SH-SY5Y (cell line): ENCODE data around the gene LRRC8D.

Source experiments
- GATA2 ChIP-seq: IDR thresholded peaks from 2 replicates; pipeline ENCODE4 v1.6.1; 2011; ENCODE audit warnings: mild to moderate bottlenecking, low read depth, low read length
- GATA3 ChIP-seq: IDR thresholded peaks from 2 replicates; pipeline ENCODE4 v1.6.1; 2011; ENCODE audit warnings: low read depth, mild to moderate bottlenecking, low read length, moderate library complexity

The LRRC8D gene

GRCh38 chr1:89917353-89917752 is 96.5 kb downstream of the LRRC8D start:
- no peak for TF ChIP-seq GATA3
- no peak for TF ChIP-seq GATA2

- TF ChIP-seq GATA3 (no peak), GATA2 (no peak)
These were observed 97.4 kb downstream of the LRRC8D start for GRCh38 chr1:89918127-89918793.

- TF ChIP-seq GATA2 (no peak), GATA3 (no peak)
These were observed 97.9 kb downstream of the LRRC8D start for GRCh38 chr1:89918794-89919155.

- no peak for TF ChIP-seq GATA3
- no peak for TF ChIP-seq GATA2
These were observed 98.3 kb downstream of the LRRC8D start for GRCh38 chr1:89919174-89919573.

GRCh38 chr1:89922911-89923310 is 102.1 kb downstream of the LRRC8D start:
- TF ChIP-seq GATA3: no peak
- no peak for TF ChIP-seq GATA2

GRCh38 chr1:89923517-89923916 is 102.7 kb downstream of the LRRC8D start:
- TF ChIP-seq GATA2 (no peak), GATA3 (no peak)

GRCh38 chr1:89927049-89927448 is 106.2 kb downstream of the LRRC8D start:
- TF ChIP-seq GATA2 (no peak), GATA3 (no peak)

GRCh38 chr1:89927478-89927877 is 106.6 kb downstream of the LRRC8D start:
- TF ChIP-seq GATA3: no peak
- TF ChIP-seq GATA2: no peak

- no peak for TF ChIP-seq GATA2
- TF ChIP-seq GATA3: no peak
These were observed 107.7 kb downstream of the LRRC8D start for GRCh38 chr1:89928506-89928905.

GRCh38 chr1:89929467-89930063 is 108.7 kb downstream of the LRRC8D start:
- TF ChIP-seq GATA3 (no peak), GATA2 (peak; percentile 46; the same call in 1 of the 2 replicates)

- TF ChIP-seq GATA3: no peak
- TF ChIP-seq GATA2: no peak
These were observed 109.7 kb downstream of the LRRC8D start for GRCh38 chr1:89930579-89930978.

- TF ChIP-seq GATA2 (no peak), GATA3 (no peak)
These were observed 111.1 kb downstream of the LRRC8D start for GRCh38 chr1:89931964-89932363.

- TF ChIP-seq GATA3 (no peak), GATA2 (no peak)
These were observed 111.9 kb downstream of the LRRC8D start for GRCh38 chr1:89932598-89933364.

GRCh38 chr1:89934461-89934860 is 113.6 kb downstream of the LRRC8D start:
- TF ChIP-seq GATA2 (no peak), GATA3 (no peak)

- TF ChIP-seq GATA3 (no peak), GATA2 (no peak)
These were observed 114.4 kb downstream of the LRRC8D start for GRCh38 chr1:89935235-89935634.
